HUES64 (cell line): ENCODE data around the gene GNB3.

Experiments
- H3K27ac ChIP-seq: 2 replicates; pipeline ENCODE4 v1.7.0; 2013; ENCODE audit warnings: low read depth, low read length, inconsistent platforms
- H3K27me3 ChIP-seq: 2 replicates; pipeline ENCODE4 v1.6.1; 2013; ENCODE audit warnings: mild to moderate bottlenecking, low read length; ENCODE audit not compliant: insufficient read depth
- H3K36me3 ChIP-seq: 2 replicates; pipeline ENCODE4 v1.6.1; 2013; ENCODE audit warnings: mild to moderate bottlenecking, low read length; ENCODE audit not compliant: insufficient read depth
- H3K4me1 ChIP-seq: 2 replicates; pipeline ENCODE4 v1.6.1; 2013; ENCODE audit warnings: mild to moderate bottlenecking, low read length, moderate library complexity; ENCODE audit not compliant: insufficient read depth
- H3K4me3 ChIP-seq: 2 replicates; pipeline ENCODE4 v1.5.1; 2013; ENCODE audit warnings: mild to moderate bottlenecking, low read length, moderate library complexity
- H3K9ac ChIP-seq: 2 replicates; pipeline ENCODE4 v1.6.1; 2013; ENCODE audit warnings: mild to moderate bottlenecking, low read depth, low read length
- H3K9me3 ChIP-seq: 2 replicates; pipeline ENCODE4 v1.6.1; 2013; ENCODE audit warnings: low read depth, low read length; ENCODE audit not compliant: insufficient read depth
- WGBS: fragments of 150-250, 120-280 bp; methylation state at CpG from one replicate; pipeline ENCODE4 v1.1.7; 2013; ENCODE audit warnings: missing lambda C conversion rate; 5-methylcytosine and 5-hydroxymethylcytosine counted together

The GNB3 gene

GRCh38 chr12:6839482-6840201, 1.1 kb upstream of the GNB3 start:
- peaks cover 12% of the 10 kb centered on the region; the same call in 1 of the 2 replicates for H3K4me1 ChIP-seq
- no peaks in the 10 kb centered on the region for H3K27me3 ChIP-seq
- H3K36me3 ChIP-seq = peaks cover 75% of the 10 kb centered on the region
- 78% methylated on average over 10 of the region's 10 CpGs for WGBS
- 0 out of 2 replicates have a peak overlapping the region, but pooled peaks have one; percentile 28 for H3K27ac ChIP-seq
- no peak overlapping the region for H3K4me3 ChIP-seq
- no peaks in the 10 kb centered on the region for H3K9me3 ChIP-seq
- H3K9ac ChIP-seq = peak overlapping the region; percentile 27; the same call in 1 of the 2 replicates

GRCh38 chr12:6840330-6840729, 395 bp upstream of the GNB3 start:
- Histone ChIP-seq H3K36me3 (peaks cover 76% of the 10 kb centered on the region), H3K4me1 (peaks cover 12% of the 10 kb centered on the region; the same call in 1 of the 2 replicates), H3K9ac (no peak overlapping the region), H3K27ac (no peak overlapping the region), H3K4me3 (no peak overlapping the region), H3K9me3 (no peaks in the 10 kb centered on the region), H3K27me3 (no peaks in the 10 kb centered on the region)
- 95% methylated on average over 1 of the region's 1 CpG for WGBS

- peaks cover 80% of the 10 kb centered on the region for H3K36me3 ChIP-seq
- H3K9ac ChIP-seq = no peak overlapping the region
- H3K9me3 ChIP-seq = no peaks in the 10 kb centered on the region
- no peak overlapping the region for H3K27ac ChIP-seq
- H3K4me1 ChIP-seq = peaks cover 12% of the 10 kb centered on the region; the same call in 1 of the 2 replicates
- H3K4me3 ChIP-seq = no peak overlapping the region
- 94% methylated on average over 4 of the region's 4 CpGs for WGBS
- no peaks in the 10 kb centered on the region for H3K27me3 ChIP-seq
These were observed 1.4 kb downstream of the GNB3 start for GRCh38 chr12:6842075-6842474.

GRCh38 chr12:6843118-6843902, 2.6 kb downstream of the GNB3 start:
- H3K27me3 ChIP-seq = no peaks in the 10 kb centered on the region
- no peak overlapping the region for H3K4me3 ChIP-seq
- no peaks in the 10 kb centered on the region for H3K9me3 ChIP-seq
- peaks cover 80% of the 10 kb centered on the region for H3K36me3 ChIP-seq
- no peak overlapping the region for H3K27ac ChIP-seq
- peaks cover 12% of the 10 kb centered on the region; the same call in 1 of the 2 replicates for H3K4me1 ChIP-seq
- H3K9ac ChIP-seq = no peak overlapping the region
- WGBS = 80% methylated on average over 16 of the region's 16 CpGs

GRCh38 chr12:6845395-6845794, 4.7 kb downstream of the GNB3 start:
- Histone ChIP-seq H3K9me3 (no peaks in the 10 kb centered on the region), H3K4me3 (no peak overlapping the region), H3K36me3 (peaks cover 78% of the 10 kb centered on the region), H3K9ac (no peak overlapping the region), H3K4me1 (0 out of 2 replicates have a peak, but pooled peaks cover 2% of the 10 kb centered on the region), H3K27me3 (no peaks in the 10 kb centered on the region), H3K27ac (no peak overlapping the region)
- 90% methylated on average over 17 of the region's 17 CpGs for WGBS

GRCh38 chr12:6846316-6846869, 5.7 kb downstream of the GNB3 start:
- no peaks in the 10 kb centered on the region for H3K27me3 ChIP-seq
- no peak overlapping the region for H3K9ac ChIP-seq
- 93% methylated on average over 7 of the region's 7 CpGs for WGBS
- no peaks in the 10 kb centered on the region for H3K9me3 ChIP-seq
- H3K4me3 ChIP-seq = no peak overlapping the region
- H3K36me3 ChIP-seq = peaks cover 77% of the 10 kb centered on the region
- 0 out of 2 replicates have a peak, but pooled peaks cover 2% of the 10 kb centered on the region for H3K4me1 ChIP-seq
- H3K27ac ChIP-seq = no peak overlapping the region

- H3K36me3 ChIP-seq = peaks cover 65% of the 10 kb centered on the region
- H3K27me3 ChIP-seq = no peaks in the 10 kb centered on the region
- H3K9ac ChIP-seq = no peak overlapping the region
- 92% methylated on average over 2 of the region's 2 CpGs for WGBS
- H3K9me3 ChIP-seq = no peaks in the 10 kb centered on the region
- 0 out of 2 replicates have a peak, but pooled peaks cover 2% of the 10 kb centered on the region for H3K4me1 ChIP-seq
- no peak overlapping the region for H3K4me3 ChIP-seq
- no peak overlapping the region for H3K27ac ChIP-seq
These were observed 7.0 kb downstream of the GNB3 start for GRCh38 chr12:6847676-6848075.

- Histone ChIP-seq H3K27ac (no peak overlapping the region), H3K4me3 (no peak overlapping the region), H3K4me1 (peaks cover 10% of the 10 kb centered on the region), H3K27me3 (no peaks in the 10 kb centered on the region), H3K9me3 (no peaks in the 10 kb centered on the region), H3K9ac (no peak overlapping the region), H3K36me3 (peaks cover 56% of the 10 kb centered on the region)
- 93% methylated on average over 2 of the region's 2 CpGs for WGBS
These were observed 8.7 kb downstream of the GNB3 start for GRCh38 chr12:6849427-6849826.

GRCh38 chr12:6849976-6850560, 9.3 kb downstream of the GNB3 start:
- peaks cover 10% of the 10 kb centered on the region for H3K4me1 ChIP-seq
- peak overlapping the region; percentile 70 for H3K4me3 ChIP-seq
- 86% methylated on average over 10 of the region's 10 CpGs for WGBS
- no peaks in the 10 kb centered on the region for H3K9me3 ChIP-seq
- H3K36me3 ChIP-seq = peaks cover 51% of the 10 kb centered on the region
- no peak overlapping the region for H3K27ac ChIP-seq
- H3K27me3 ChIP-seq = no peaks in the 10 kb centered on the region
- H3K9ac ChIP-seq = peak overlapping the region; percentile 67

GRCh38 chr12:6850796-6851152, 10.0 kb downstream of the GNB3 start:
- no peaks in the 10 kb centered on the region for H3K27me3 ChIP-seq
- H3K4me3 ChIP-seq = peak overlapping the region; percentile 70
- peaks cover 50% of the 10 kb centered on the region for H3K36me3 ChIP-seq
- 9% methylated on average over 16 of the region's 16 CpGs for WGBS
- H3K4me1 ChIP-seq = peaks cover 10% of the 10 kb centered on the region
- H3K27ac ChIP-seq = peak overlapping the region; percentile 19; the same call in 1 of the 2 replicates
- peak overlapping the region; percentile 67 for H3K9ac ChIP-seq
- H3K9me3 ChIP-seq = no peaks in the 10 kb centered on the region
